ENCODE results near the gene ADISSP.

DNA sequence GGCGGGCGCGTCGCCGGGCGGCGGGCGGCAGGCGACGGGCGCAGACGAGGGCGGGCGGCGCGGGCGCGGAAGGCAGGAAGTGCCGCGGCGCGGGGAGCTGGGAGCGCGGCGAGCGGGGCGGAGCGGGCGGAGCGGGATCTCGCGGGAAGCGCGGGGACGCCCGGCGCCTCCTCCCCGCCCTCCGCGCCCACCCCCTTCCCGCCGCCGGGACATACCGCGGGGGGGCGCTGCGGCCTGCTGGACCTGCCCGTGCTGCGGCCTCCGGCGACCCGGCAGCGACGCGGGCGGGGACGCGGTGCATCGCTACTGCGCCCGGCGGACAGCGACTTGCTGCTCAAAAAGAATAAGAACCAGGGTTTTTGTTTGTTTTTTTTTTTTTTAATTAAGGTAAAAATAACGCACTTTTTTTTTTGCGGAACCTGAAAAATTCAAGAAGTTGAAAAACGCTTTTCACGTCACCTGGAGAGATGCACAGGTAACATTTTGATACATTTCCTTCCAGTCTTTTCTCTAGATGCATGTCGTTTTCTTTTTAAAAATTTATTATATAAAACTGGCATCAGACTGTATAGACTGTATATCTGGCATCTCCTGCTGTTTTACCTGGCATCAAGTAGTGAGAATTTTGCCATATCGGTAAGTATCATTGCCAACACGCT, 19.2 kb upstream of the ADISSP start, which contains the start of gene CENPB:
- TF ChIP-seq CTCF (IDR thresholded peaks at IDR 0.05; ENCODE audit: extremely low read depth in 1 of 2, insufficient read depth in 1 of 2, low read depth in 1 of 2, low read length in 2 of 2) = peak; percentile 56 to 62
- no peak for TF ChIP-seq POLR2A (IDR thresholded peaks at IDR 0.05; ENCODE audit: low read depth, low read length)

Data from endothelial cell of umbilical vein (primary cell).